HG02840 (cell line): ENCODE data around the gene TOX3.

Source experiments
- ATAC-seq: cut with Tn5 transposase; IDR thresholded peaks from one replicate; pipeline ENCODE4 v1.9.1; 2021; ENCODE audit warnings: mild to moderate bottlenecking, moderate library complexity, moderate number of reproducible peaks; ENCODE audit not compliant: unreplicated experiment, low FRiP score

Gene TOX3

GRCh38 chr16:52408191-52408845 lies 138.6 kb downstream of the TOX3 start:
- no peak for ATAC-seq

- no peak for ATAC-seq
Measured at GRCh38 chr16:52407778-52408177, 139.2 kb downstream of the TOX3 start.

GRCh38 chr16:52405441-52405840 lies 141.5 kb downstream of the TOX3 start:
- no peak for ATAC-seq

- ATAC-seq: no peak
Measured at GRCh38 chr16:52404546-52404945, 142.4 kb downstream of the TOX3 start.

- ATAC-seq: no peak
Measured at GRCh38 chr16:52399116-52399515, 147.8 kb downstream of the TOX3 start.

GRCh38 chr16:52398491-52398960 lies 148.4 kb downstream of the TOX3 start:
- no peak for ATAC-seq

GRCh38 chr16:52398021-52398420 lies 148.9 kb downstream of the TOX3 start:
- no peak for ATAC-seq

GRCh38 chr16:52393448-52393847 lies 153.5 kb downstream of the TOX3 start:
- ATAC-seq: no peak

GRCh38 chr16:52389045-52389444 lies 157.9 kb downstream of the TOX3 start:
- no peak for ATAC-seq
